H1 (cell line): Measurements from ENCODE around the gene FOXA3. TPM values are rescaled to one million over a fixed set of nuclear protein-coding genes. Genes with fewer than 3 reads are reported as not detected.

Source experiments
- CHD2 ChIP-seq: IDR thresholded peaks from 2 replicates; pipeline ENCODE4 v1.6.1; 2012; ENCODE audit warnings: low read length, improper control_type of control experiment
- polyA plus RNA-seq, 7 experiments: library from polyadenylated mRNA; depleted of rRNA in 3 of 7; stranded (reverse) in 5 of 7; unstranded in 2 of 7; fragments of >200 nt in 5 of 7; fragments of 200-250 nt in 2 of 7; gene quantifications; 1 replicate in 5 of 7; 2 replicates in 1 of 7; 4 replicates in 1 of 7; pipeline versions ENCODE4 v1.2.1 to v1.2.3, GENCODE V29; 2011 to 2013; ENCODE audit warnings: missing spikeins in 2 of 7, mixed read lengths in 2 of 7
- total RNA-seq: library from RNA; stranded (reverse); fragmentation: NEBNext Ultra II Directional; extraction: Animal tissue kit (Norgen Biotek cat#: 25700); gene quantifications from 2 replicates; pipeline ENCODE4 v1.2.1, GENCODE V29; 2021

The FOXA3 gene
- total and polyA plus RNA-seq, 2 of the 8 experiments (the other 6 are each of a cell fraction or from before 2014, with no cell fraction given), result 20.2 to 49.1 TPM

- no peak for TF ChIP-seq CHD2
Measured at GRCh38 chr19:45825917-45826893, 37.9 kb upstream of the FOXA3 start (continued).
